ENCODE results near the gene TSPAN18.

- no peak for TF ChIP-seq CTCF (IDR thresholded peaks at IDR 0.05)
- no peak for TF ChIP-seq POLR2A (IDR thresholded peaks at IDR 0.05)
Measured at GRCh38 chr11:44765676-44766075, 38.9 kb downstream of the TSPAN18 start.
